ENCODE measurements around the gene CDH26. TPM values are rescaled to one million over a fixed set of nuclear protein-coding genes. Genes with fewer than 3 reads are reported as not detected.

The CDH26 gene
- total RNA-seq, 1 experiment from 2014 or later, result 1.2 TPM

DNA sequence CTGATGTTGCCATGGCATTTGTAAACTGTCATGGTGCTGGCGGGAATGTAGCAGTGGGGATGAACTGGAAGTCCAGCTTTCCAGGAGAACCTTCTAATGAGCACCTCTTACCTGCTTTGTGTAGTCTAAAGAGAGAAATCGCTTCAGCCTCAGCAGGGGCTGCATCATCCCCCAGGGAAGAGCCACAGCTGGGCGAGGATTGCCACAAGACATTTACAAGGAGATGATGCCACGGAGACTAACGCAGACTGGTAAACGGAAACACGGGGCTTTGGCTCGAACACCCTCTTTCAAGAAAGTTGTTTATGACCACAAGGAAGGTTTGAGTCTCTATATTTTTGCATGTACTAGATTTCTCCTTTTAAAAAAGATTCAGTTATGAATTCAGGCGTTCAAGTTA, 72.9 kb downstream of the CDH26 start:
- intact Hi-C loops (cut with micrococcal nuclease; ENCODE audit: unreplicated experiment), result no loop called here
- ChIA-PET POLR2A (no interaction called here), CTCF (no interaction called here)
- peak in 1 of 2 experiments; percentile 11 for DNase-seq
- H3K4me1 ChIP-seq, result peaks cover 36% of the 10 kb centered on the region
- Mint-ChIP-seq H3K27ac (ENCODE audit: unreplicated experiment) (no peak overlapping the region), H3K4me3 (ENCODE audit: unreplicated experiment) (no peak overlapping the region), H3K36me3 (ENCODE audit: insufficient read depth, unreplicated experiment) (peaks cover 8% of the 10 kb centered on the region), H3K9me3 (ENCODE audit: unreplicated experiment) (peaks cover 41% of the 10 kb centered on the region), H3K27me3 (ENCODE audit: insufficient read depth, unreplicated experiment) (no peaks in the 10 kb centered on the region), H3K4me1 (ENCODE audit: low read depth, unreplicated experiment) (peaks cover 39% of the 10 kb centered on the region)
- H3K9me3 ChIP-seq, result peaks cover 14% of the 10 kb centered on the region
- H3K27me3 ChIP-seq (replicated peaks; ENCODE audit: control insufficient read depth, insufficient read depth, low read length), result no peaks in the 10 kb centered on the region
- H3K36me3 ChIP-seq (ENCODE audit: control insufficient read depth, insufficient read depth, low read length), result no peaks in the 10 kb centered on the region
- TF ChIP-seq, protein P1, sequence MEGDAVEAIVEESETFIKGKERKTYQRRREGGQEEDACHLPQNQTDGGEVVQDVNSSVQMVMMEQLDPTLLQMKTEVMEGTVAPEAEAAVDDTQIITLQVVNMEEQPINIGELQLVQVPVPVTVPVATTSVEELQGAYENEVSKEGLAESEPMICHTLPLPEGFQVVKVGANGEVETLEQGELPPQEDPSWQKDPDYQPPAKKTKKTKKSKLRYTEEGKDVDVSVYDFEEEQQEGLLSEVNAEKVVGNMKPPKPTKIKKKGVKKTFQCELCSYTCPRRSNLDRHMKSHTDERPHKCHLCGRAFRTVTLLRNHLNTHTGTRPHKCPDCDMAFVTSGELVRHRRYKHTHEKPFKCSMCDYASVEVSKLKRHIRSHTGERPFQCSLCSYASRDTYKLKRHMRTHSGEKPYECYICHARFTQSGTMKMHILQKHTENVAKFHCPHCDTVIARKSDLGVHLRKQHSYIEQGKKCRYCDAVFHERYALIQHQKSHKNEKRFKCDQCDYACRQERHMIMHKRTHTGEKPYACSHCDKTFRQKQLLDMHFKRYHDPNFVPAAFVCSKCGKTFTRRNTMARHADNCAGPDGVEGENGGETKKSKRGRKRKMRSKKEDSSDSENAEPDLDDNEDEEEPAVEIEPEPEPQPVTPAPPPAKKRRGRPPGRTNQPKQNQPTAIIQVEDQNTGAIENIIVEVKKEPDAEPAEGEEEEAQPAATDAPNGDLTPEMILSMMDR (IDR thresholded peaks at IDR 0.05; ENCODE audit: insufficient read depth in 1 of 2, low read depth in 1 of 2, low read length in 1 of 2, severe bottlenecking in 1 of 2, unreplicated experiment in 1 of 2), result no peak
- BruUV-seq (replicated peaks), result no TSS peak
- H3K4me3 ChIP-seq (ENCODE audit: low read depth, low read length), result no peak overlapping the region

DNA sequence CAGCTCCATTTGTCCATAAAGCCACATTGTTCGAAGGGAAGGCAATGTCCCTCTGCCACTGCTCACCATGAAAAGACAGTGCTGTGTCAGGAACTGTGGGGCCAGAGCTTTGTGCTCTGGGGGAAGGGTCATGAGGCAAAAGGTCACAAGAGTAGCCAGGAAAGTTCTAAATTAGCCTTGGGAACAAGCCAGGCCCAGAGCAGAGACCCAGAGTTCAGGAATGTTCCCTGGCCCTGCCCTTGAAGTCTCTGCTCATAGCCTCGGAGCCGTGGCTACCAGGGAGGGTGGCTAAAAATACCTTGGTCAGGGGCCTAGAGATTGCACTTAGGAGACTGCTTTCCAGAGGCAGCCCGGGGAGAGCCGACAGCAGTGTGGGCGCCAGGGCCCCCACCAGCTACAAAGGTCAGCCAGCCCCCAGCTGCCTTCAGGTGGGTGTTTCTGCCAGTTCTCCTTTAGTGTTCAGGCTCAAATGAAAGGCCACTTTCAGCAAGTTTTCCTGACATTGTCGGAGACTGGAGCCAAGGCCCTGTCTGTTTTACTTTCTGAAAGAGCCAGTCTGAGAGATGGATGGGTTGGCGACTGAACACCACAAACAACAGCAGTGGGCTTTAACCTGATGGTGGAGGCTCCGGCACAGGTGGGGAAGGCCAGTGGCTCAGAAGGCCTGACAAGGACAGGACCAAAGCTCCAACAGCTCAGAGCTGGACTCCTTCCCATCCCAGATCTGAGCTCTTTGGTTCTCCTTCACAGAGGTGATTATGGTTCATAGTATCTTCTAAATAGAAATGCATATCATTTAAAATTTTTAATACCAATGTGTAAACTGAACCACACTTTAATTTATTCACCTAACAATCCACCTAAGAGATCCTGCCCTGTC, 76.2 kb downstream of the CDH26 start:
- H3K4me3 Mint-ChIP-seq (ENCODE audit: unreplicated experiment), result no peak overlapping the region
- H3K36me3 ChIP-seq (ENCODE audit: control insufficient read depth, insufficient read depth, low read length), result no peaks in the 10 kb centered on the region
- no TSS peak for BruUV-seq (replicated peaks)
- H3K9me3 Mint-ChIP-seq (ENCODE audit: unreplicated experiment), result peaks cover 30% of the 10 kb centered on the region
- no peak overlapping the region for H3K4me3 ChIP-seq (ENCODE audit: low read depth, low read length)
- peak in 1 of 2 experiments; percentile 69 for DNase-seq
- H3K27me3 ChIP-seq (replicated peaks; ENCODE audit: control insufficient read depth, insufficient read depth, low read length), result no peaks in the 10 kb centered on the region
- TF ChIP-seq, protein P1 (IDR thresholded peaks at IDR 0.05; ENCODE audit: insufficient read depth in 1 of 2, low read depth in 1 of 2, low read length in 1 of 2, severe bottlenecking in 1 of 2, unreplicated experiment in 1 of 2), result no peak
- H3K9me3 ChIP-seq, result peaks cover 11% of the 10 kb centered on the region; the same call in 1 of the 2 replicates
- H3K27ac Mint-ChIP-seq (ENCODE audit: unreplicated experiment), result peak overlapping the region; percentile 46
- H3K36me3 Mint-ChIP-seq (ENCODE audit: insufficient read depth, unreplicated experiment), result peaks cover 14% of the 10 kb centered on the region
- intact Hi-C loops (cut with micrococcal nuclease; ENCODE audit: unreplicated experiment), result no loop called here
- ChIA-PET POLR2A (interaction anchor here (0.6 to 1.3 kb wide), 4 partner anchors 9 to 83 kb away, joined by 3 to 6 read pairs (median 3); no protein-coding TSS in a partner anchor), CTCF (interaction anchor here (1.1 to 1.8 kb wide), 3 partner anchors 9 to 23 kb away, joined by 4 to 9 read pairs (median 6); no protein-coding TSS in a partner anchor)
- peaks cover 46% of the 10 kb centered on the region for H3K4me1 Mint-ChIP-seq (ENCODE audit: low read depth, unreplicated experiment)
- peaks cover 26% of the 10 kb centered on the region for H3K4me1 ChIP-seq
- H3K27me3 Mint-ChIP-seq (ENCODE audit: insufficient read depth, unreplicated experiment), result no peaks in the 10 kb centered on the region

DNA sequence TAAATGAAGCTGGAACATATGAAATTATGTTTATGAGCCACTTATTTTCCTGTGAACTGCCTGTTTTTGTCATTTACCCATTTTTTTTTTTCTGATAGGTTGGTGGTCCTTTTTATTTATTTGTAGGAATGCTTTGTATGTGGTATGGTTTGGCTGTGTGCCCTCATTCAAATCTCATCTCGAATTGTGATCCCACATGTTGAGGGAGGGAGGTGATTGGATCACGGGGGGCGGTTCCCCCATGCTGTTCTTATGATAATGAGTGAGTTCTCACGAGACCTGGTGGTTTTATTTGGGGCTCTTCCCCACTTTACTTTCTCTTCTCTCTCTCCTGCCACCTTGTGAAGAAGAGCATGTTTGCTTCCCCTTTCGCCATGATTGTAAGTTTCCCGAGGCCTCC, 77.3 kb downstream of the CDH26 start:
- TF ChIP-seq, protein P1 (IDR thresholded peaks at IDR 0.05; ENCODE audit: insufficient read depth in 1 of 2, low read depth in 1 of 2, low read length in 1 of 2, severe bottlenecking in 1 of 2, unreplicated experiment in 1 of 2), result no peak
- CTCF ChIA-PET, result interaction anchor here (1.1 kb wide), 1 partner anchor 15 kb away, joined by 4 read pairs; no protein-coding TSS in a partner anchor
- no peak for DNase-seq
- no peak overlapping the region for H3K4me3 Mint-ChIP-seq (ENCODE audit: unreplicated experiment)
- H3K27ac Mint-ChIP-seq (ENCODE audit: unreplicated experiment), result no peak overlapping the region
- H3K4me3 ChIP-seq (ENCODE audit: low read depth, low read length), result no peak overlapping the region
- POLR2A ChIA-PET, result no interaction called here
- intact Hi-C loops (cut with micrococcal nuclease; ENCODE audit: unreplicated experiment), result no loop called here
- H3K36me3 ChIP-seq (ENCODE audit: control insufficient read depth, insufficient read depth, low read length), result no peaks in the 10 kb centered on the region
- H3K36me3 Mint-ChIP-seq (ENCODE audit: insufficient read depth, unreplicated experiment), result peaks cover 14% of the 10 kb centered on the region
- BruUV-seq (replicated peaks), result no TSS peak
- peaks cover 53% of the 10 kb centered on the region for H3K4me1 Mint-ChIP-seq (ENCODE audit: low read depth, unreplicated experiment)
- peaks cover 10% of the 10 kb centered on the region; the same call in 1 of the 2 replicates for H3K9me3 ChIP-seq
- H3K9me3 Mint-ChIP-seq (ENCODE audit: unreplicated experiment), result peaks cover 34% of the 10 kb centered on the region
- peaks cover 36% of the 10 kb centered on the region for H3K4me1 ChIP-seq
- H3K27me3 ChIP-seq (replicated peaks; ENCODE audit: control insufficient read depth, insufficient read depth, low read length), result no peaks in the 10 kb centered on the region
- H3K27me3 Mint-ChIP-seq (ENCODE audit: insufficient read depth, unreplicated experiment), result no peaks in the 10 kb centered on the region

Data from Caco-2 (cell line).